ENCODE results near the gene STKLD1.
"Not testable (repeated sequence)": the region's sequence is repeated elsewhere in the genome, so short reads cannot be mapped to it uniquely, and the experiment has no call there.

The STKLD1 gene

DNA sequence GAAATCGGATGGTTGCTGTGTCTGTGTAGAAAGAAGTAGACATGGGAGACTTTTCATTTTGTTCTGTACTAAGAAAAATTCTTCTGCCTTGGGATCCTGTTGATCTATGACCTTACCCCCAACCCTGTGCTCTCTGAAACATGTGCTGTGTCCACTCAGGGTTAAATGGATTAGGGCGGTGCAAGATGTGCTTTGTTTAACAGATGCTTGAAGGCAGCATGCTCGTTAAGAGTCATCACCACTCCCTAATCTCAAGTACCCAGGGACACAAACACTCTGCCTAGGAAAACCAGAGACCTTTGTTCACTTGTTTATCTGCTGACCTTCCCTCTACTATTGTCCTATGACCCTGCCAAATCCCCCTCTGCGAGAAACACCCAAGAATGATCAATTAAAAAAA is 15.3 kb downstream of the STKLD1 start:
- CTCF ChIA-PET, DNase-seq, H3K9me3 Mint-ChIP-seq, H3K36me3 Mint-ChIP-seq, H3K4me1 Mint-ChIP-seq, H3K27ac Mint-ChIP-seq, H3K4me3 Mint-ChIP-seq: not testable (repeated sequence)
- H3K27me3 Mint-ChIP-seq = peaks cover 31% of the 10 kb centered on the region

DNA sequence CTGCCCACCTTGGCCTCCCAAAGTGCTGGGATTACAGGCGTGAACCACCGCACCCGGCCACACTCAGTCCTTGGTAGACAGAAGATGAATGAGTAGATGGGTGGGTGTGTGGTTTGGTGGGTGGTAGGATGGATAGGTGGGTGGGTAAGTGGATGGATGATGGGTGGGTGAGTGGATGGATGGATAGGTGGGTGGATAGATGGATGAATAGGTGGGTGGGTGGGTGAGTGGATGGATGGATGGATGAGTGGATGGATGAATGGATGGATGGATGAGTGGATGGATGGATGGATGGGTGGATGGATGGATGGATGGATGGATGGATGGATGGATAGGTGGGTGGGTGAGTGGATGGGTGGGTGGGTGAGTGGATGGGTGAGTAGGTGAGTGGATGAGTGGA is 16.1 kb downstream of the STKLD1 start:
- H3K36me3 Mint-ChIP-seq, H3K4me3 Mint-ChIP-seq, CTCF ChIA-PET, H3K9me3 Mint-ChIP-seq, H3K4me1 Mint-ChIP-seq, DNase-seq, H3K27ac Mint-ChIP-seq: not testable (repeated sequence)
- peaks cover 37% of the 10 kb centered on the region for H3K27me3 Mint-ChIP-seq

DNA sequence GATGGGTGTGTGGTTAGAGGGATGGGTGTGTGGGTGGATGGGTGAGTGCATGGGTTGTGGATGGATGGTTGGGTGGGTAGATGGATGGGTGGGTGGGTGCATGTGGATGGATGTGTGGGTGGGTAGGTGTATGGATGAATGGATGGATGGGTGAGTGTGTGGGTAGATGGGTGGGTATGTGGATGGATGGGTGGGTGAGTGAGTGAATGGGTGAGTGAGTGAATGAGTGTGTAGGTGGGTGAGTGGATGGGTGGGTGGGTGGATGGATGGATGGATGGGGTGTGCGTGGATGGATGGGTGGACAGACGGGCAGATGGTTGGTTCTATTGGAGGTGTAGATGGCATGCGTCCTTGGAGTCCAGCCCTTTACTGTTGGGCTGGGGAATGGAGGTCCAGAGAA is 17.2 kb downstream of the STKLD1 start:
- CTCF ChIA-PET = no interaction called here
- no peak overlapping the region for H3K27ac Mint-ChIP-seq
- H3K9me3 Mint-ChIP-seq = no peaks in the 10 kb centered on the region
- DNase-seq = no peak
- peaks cover 41% of the 10 kb centered on the region for H3K27me3 Mint-ChIP-seq
- no peaks in the 10 kb centered on the region for H3K36me3 Mint-ChIP-seq
- no peaks in the 10 kb centered on the region for H3K4me1 Mint-ChIP-seq
- H3K4me3 Mint-ChIP-seq = no peak overlapping the region

DNA sequence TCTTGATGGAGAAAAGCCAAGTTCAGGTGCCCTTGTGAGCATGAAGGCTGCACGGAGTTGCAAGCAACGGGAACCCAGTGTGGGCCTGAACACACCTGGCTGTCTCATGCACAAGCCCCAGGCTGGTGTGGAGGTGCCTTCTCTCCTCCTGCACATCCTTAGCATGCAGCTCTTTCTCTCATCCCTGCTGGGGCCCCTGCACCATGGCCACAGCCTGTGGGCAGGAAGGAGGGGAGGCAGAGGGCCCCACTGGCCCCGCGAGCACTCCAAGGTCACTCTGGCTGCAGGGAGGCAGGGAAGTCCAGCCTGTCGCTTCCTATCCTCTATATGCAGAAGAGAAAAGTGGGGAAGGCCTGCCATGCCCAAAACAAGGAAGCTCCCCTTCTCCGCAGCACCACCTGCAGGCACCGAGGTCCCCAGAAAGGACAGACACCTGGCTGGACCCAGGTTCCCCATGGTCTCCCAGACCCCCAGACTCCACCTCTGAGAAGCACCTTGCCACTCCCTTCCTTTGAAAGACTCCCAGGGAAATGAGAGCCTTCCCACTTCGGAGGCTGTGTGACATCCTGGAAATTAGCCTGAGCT is 18.6 kb downstream of the STKLD1 start:
- H3K27me3 Mint-ChIP-seq = peaks cover 36% of the 10 kb centered on the region
- no peaks in the 10 kb centered on the region for H3K4me1 Mint-ChIP-seq
- H3K9me3 Mint-ChIP-seq = no peaks in the 10 kb centered on the region
- no peak overlapping the region for H3K27ac Mint-ChIP-seq
- CTCF ChIA-PET = interaction anchor here (1.3 to 2.7 kb wide), 2 partner anchors 10 to 90 kb away, joined by 3 to 12 read pairs; no protein-coding TSS in a partner anchor
- no peak for DNase-seq
- no peak overlapping the region for H3K4me3 Mint-ChIP-seq
- H3K36me3 Mint-ChIP-seq = no peaks in the 10 kb centered on the region

DNA sequence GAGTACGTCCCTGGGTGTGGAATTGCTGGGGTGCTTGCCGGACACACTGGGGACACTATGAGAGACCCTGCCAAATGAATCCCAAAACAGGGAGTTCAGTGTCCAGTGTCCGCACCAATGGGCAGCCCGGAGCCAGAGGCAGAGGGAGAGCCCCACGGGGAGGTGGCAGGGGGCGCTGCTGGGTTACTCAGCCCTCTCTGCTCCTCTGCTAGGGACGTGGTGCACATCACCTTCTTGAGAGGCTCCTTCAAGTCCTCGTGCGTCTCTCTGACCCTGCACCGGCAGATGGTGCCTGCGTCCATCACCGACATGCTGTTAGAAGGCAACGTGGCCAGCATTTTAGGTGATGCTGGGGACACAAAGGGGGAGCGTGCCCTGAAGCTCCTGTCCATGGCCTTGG is 20.8 kb downstream of the STKLD1 start:
- DNase-seq = no peak
- CTCF ChIA-PET = interaction anchor here (1.5 to 2.7 kb wide), 2 partner anchors 8 to 10 kb away, joined by 4 to 12 read pairs; no protein-coding TSS in a partner anchor
- H3K27ac Mint-ChIP-seq = no peak overlapping the region
- H3K4me3 Mint-ChIP-seq = no peak overlapping the region
- H3K9me3 Mint-ChIP-seq = no peaks in the 10 kb centered on the region
- peaks cover 35% of the 10 kb centered on the region for H3K27me3 Mint-ChIP-seq
- no peaks in the 10 kb centered on the region for H3K36me3 Mint-ChIP-seq
- no peaks in the 10 kb centered on the region for H3K4me1 Mint-ChIP-seq

DNA sequence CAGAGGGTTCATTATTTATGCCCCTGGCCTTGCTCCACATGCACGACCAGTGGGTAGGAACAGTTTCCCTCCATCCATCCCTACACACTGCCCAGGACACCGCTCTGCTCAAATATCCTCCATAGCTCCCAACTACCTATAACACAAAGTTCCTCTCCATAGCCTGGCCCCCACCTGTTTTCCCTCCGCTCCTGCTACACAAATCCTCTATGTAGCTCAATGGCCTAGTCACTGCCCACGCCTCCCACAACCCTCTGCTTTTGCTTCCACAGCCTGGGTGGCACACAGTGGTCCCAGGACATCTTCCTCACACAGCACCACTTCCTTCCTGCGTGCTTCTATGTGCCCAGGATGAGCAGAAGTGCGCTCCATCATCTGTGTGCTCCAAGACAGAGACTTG is 21.2 kb downstream of the STKLD1 start:
- DNase-seq = no peak
- CTCF ChIA-PET = interaction anchor here (0.6 to 1.5 kb wide), 2 partner anchors 10 to 90 kb away, joined by 3 to 4 read pairs; no protein-coding TSS in a partner anchor
- no peak overlapping the region for H3K4me3 Mint-ChIP-seq
- H3K4me1 Mint-ChIP-seq = no peaks in the 10 kb centered on the region
- H3K36me3 Mint-ChIP-seq = no peaks in the 10 kb centered on the region
- H3K9me3 Mint-ChIP-seq = no peaks in the 10 kb centered on the region
- peaks cover 35% of the 10 kb centered on the region for H3K27me3 Mint-ChIP-seq
- H3K27ac Mint-ChIP-seq = no peak overlapping the region

DNA sequence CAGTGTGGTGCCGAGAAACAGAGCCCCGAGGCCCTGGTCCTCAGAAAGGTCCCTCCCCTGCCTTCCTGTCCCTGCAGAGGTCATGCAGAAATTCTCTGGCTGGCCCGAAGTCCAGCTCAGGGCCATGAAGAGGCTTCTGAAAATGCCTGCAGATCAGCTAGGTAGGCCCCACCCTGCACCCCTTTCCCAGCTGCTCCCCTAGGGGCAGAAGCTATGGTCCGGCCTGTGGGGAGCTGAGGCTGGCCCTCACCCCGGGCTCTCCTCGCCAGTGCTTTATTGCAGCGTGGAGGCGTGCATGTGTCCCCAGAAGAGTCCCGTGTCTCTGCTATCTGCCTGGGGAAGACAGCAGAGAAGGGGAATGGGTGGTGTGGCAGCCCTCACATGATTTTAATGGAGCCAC is 21.7 kb downstream of the STKLD1 start:
- DNase-seq = no peak
- Mint-ChIP-seq H3K36me3 (no peaks in the 10 kb centered on the region), H3K27me3 (peaks cover 35% of the 10 kb centered on the region), H3K9me3 (no peaks in the 10 kb centered on the region), H3K27ac (no peak overlapping the region), H3K4me1 (no peaks in the 10 kb centered on the region), H3K4me3 (no peak overlapping the region)
- CTCF ChIA-PET = interaction anchor here (0.6 to 1.5 kb wide), 3 partner anchors 11 to 91 kb away, joined by 3 to 4 read pairs (median 4); no protein-coding TSS in a partner anchor

DNA sequence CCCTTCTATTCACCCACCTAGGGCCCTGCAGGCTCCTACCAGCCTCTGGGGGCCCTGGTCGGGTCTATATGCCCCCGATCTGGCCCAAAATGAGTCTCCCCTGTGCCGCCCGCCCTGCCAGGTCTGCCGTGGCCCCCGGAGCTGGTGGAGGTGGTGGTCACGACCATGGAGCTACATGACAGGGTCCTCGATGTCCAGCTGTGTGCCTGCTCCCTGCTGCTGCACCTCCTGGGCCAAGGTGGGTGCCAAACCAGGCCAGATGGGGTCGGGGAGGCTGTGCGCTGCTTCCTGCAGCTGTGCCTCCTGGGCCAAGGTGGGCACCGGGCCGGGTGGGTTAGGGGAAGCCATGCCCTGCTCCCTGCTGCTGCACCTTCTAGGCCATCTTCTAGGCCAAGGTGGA is 24.1 kb downstream of the STKLD1 start:
- no peak overlapping the region for H3K27ac Mint-ChIP-seq
- no peak overlapping the region for H3K4me3 Mint-ChIP-seq
- no peaks in the 10 kb centered on the region for H3K9me3 Mint-ChIP-seq
- H3K36me3 Mint-ChIP-seq = peaks cover 4% of the 10 kb centered on the region
- CTCF ChIA-PET = interaction anchor here (0.5 to 1.3 kb wide), 2 partner anchors 9 to 215 kb away, joined by 4 to 5 read pairs; no protein-coding TSS in a partner anchor
- H3K27me3 Mint-ChIP-seq = peaks cover 16% of the 10 kb centered on the region
- no peaks in the 10 kb centered on the region for H3K4me1 Mint-ChIP-seq
- no peak for DNase-seq

DNA sequence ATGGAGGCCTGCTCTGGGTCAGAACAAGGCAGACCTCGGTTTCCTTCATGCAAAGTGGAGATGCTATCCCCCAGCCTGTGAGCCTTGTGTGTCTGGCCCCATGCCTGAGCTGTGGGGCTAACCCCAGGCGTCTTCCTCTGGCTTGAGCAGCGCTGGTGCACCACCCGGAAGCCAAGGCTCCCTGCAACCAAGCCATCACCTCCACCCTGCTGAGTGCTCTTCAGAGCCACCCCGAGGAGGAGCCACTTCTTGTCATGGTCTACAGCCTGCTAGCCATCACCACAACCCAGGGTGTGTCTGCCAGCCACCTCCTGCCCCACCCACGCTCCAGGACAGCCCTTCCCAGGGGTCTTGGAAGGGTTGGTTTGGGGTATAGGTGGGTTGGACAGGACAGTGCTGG is 25.4 kb downstream of the STKLD1 start:
- no peak for DNase-seq
- H3K27me3 Mint-ChIP-seq = peaks cover 10% of the 10 kb centered on the region
- H3K27ac Mint-ChIP-seq = no peak overlapping the region
- H3K9me3 Mint-ChIP-seq = no peaks in the 10 kb centered on the region
- H3K36me3 Mint-ChIP-seq = peaks cover 14% of the 10 kb centered on the region
- H3K4me1 Mint-ChIP-seq = no peaks in the 10 kb centered on the region
- CTCF ChIA-PET = interaction anchor here (3.9 kb wide), 1 partner anchor 214 kb away, joined by 28 read pairs; no protein-coding TSS in a partner anchor
- H3K4me3 Mint-ChIP-seq = no peak overlapping the region

DNA sequence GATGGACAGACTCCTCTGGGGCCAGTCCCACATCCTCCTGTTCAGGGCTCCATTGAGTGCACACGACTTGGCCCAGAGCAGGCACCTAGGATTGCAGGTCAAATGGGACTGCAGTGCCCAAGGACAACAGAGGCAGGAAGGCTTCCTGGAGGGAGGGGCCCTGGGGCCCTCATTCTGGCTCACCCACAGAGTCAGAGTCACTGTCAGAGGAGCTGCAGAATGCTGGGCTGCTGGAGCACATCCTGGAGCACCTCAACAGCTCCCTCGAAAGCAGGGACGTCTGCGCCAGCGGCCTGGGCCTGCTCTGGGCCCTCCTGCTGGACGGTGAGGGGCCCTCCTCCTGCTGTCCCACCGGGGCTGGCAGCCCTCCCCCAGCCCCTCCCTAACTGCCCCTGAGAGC is 26.5 kb downstream of the STKLD1 start:
- no peak overlapping the region for H3K27ac Mint-ChIP-seq
- H3K4me3 Mint-ChIP-seq = no peak overlapping the region
- CTCF ChIA-PET = interaction anchor here (1.9 to 3.9 kb wide), 2 partner anchors 53 to 215 kb away, joined by 6 to 28 read pairs; no protein-coding TSS in a partner anchor
- H3K4me1 Mint-ChIP-seq = peaks cover 5% of the 10 kb centered on the region
- H3K36me3 Mint-ChIP-seq = peaks cover 22% of the 10 kb centered on the region
- peaks cover under 1% of the 10 kb centered on the region for H3K27me3 Mint-ChIP-seq
- DNase-seq = no peak
- no peaks in the 10 kb centered on the region for H3K9me3 Mint-ChIP-seq

DNA sequence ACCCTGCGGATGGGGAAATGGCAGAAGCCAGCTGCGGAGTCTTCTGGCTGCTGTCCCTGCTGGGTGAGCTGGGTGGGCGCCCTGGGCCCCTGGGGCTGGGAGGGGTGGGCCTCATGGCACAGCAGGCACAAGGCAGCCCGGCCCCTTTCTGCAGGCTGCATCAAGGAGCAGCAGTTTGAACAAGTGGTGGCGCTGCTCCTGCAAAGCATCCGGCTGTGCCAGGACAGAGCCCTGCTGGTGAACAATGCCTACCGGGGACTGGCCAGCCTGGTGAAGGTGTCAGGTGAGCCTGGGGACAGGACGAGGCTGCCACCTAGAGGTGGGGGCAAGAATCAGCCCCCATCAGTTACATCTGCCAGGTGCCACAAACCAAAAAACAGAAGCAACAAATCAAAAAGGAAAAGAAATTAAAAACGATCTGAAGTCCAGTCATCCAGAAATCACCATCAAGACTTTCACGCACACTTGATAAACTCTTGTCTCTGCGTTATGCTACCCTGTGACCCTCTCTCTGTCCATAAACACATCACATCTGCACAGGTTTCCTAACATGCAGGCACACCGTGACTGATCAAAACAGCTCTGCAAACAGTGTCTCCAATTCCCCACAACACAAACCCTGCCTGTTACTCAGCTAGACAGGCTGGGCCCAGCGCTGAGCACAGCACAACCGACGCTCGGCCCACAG is 27.7 kb downstream of the STKLD1 start:
- Mint-ChIP-seq H3K27me3 (no peaks in the 10 kb centered on the region), H3K27ac (no peak overlapping the region), H3K9me3 (no peaks in the 10 kb centered on the region), H3K36me3 (peaks cover 27% of the 10 kb centered on the region), H3K4me3 (no peak overlapping the region), H3K4me1 (peaks cover 5% of the 10 kb centered on the region)
- CTCF ChIA-PET = interaction anchor here (0.7 to 3.9 kb wide), 11 partner anchors 8 to 216 kb away, joined by 3 to 28 read pairs (median 4); partner anchors contain the start of gene STKLD1
- DNase-seq = peak; percentile 72

DNA sequence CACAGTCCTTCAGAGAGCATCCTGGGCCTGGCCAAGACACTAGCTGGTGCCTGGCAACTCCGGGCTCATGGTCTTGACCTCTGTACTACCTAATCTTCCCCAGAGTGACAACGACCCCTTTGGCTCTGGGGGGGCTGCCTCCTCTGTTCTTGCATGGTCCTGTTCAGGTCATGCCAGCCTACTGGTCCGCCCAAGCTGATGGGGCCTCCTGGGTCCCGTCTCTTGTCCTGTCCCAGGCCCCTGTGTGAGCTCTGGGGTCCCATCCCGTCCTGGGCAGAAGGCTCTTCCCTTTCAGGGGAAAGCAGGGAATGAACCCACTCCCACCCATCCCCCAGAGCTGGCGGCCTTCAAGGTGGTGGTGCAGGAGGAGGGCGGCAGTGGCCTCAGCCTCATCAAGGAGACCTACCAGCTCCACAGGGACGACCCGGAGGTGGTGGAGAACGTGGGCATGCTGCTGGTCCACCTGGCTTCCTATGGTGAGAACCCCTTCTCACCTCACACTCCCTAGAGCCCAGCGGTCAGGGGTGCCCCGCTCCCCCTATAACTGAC is 28.4 kb downstream of the STKLD1 start:
- CTCF ChIA-PET = interaction anchor here (0.7 to 3.9 kb wide), 11 partner anchors 9 to 217 kb away, joined by 3 to 28 read pairs (median 4); partner anchors contain the start of gene STKLD1
- no peak for DNase-seq
- H3K27ac Mint-ChIP-seq = no peak overlapping the region
- H3K4me3 Mint-ChIP-seq = no peak overlapping the region
- no peaks in the 10 kb centered on the region for H3K9me3 Mint-ChIP-seq
- peaks cover 5% of the 10 kb centered on the region for H3K4me1 Mint-ChIP-seq
- no peaks in the 10 kb centered on the region for H3K27me3 Mint-ChIP-seq
- H3K36me3 Mint-ChIP-seq = peaks cover 29% of the 10 kb centered on the region

DNA sequence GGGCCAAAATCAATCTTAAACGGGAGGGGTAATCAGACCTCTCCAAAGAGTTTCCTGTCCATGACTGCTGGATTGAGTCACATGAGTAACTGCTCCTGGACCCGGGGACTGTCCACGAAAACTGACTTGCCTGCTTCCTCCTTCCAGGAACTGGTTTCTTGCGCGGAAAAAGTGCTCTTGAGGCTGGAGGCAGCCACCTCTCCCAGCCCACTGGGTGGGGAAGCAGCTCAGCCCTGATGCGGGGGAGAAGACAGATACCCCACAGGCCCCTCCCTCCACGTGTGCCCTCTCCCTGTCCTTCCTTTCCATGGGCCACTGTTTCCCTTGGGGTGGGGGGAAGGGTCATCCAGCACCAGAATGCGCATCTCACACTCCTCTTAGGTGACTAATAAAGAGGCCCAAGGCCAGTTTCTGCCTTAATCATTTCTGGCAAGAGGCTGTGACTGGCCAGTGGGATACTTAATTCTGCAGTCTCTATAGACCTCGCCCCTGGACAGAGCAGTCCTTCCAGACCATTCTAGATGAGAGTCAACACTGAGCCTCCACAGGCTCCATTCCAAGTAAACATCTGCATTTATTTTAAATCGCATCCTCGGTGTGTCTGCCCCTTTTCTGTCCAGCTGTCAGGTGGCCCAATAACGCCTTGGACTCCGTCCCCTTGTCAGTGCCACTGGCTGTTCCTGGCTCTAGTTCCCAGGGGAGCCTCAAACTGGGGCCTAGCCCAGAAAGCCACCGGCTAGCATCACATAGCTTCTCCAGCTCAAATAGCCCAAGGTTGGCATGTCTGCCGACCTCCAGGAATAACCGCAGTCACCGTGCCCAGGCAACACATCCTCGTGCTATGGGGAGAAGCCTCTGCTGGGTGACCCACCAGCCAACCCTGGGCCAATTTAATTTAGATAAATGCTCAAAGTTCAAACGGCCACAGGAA is 29.6 kb downstream of the STKLD1 start:
- Mint-ChIP-seq H3K27me3 (no peaks in the 10 kb centered on the region), H3K27ac (no peak overlapping the region), H3K36me3 (peaks cover 40% of the 10 kb centered on the region), H3K4me3 (no peak overlapping the region), H3K4me1 (peaks cover 5% of the 10 kb centered on the region), H3K9me3 (no peaks in the 10 kb centered on the region)
- DNase-seq = no peak
- CTCF ChIA-PET = interaction anchor here (1.0 to 3.9 kb wide), 8 partner anchors 10 to 218 kb away, joined by 3 to 28 read pairs (median 4); no protein-coding TSS in a partner anchor

Measured in activated naive CD4-positive, alpha-beta T cell treated with anti-CD3 and anti-CD28 coated beads, Interleukin-2, amount 10 ng/mL, durations not matched to agents 7 days and 5 days (primary cell).